HG03469 (cell line): ENCODE measurements around the gene FMN2.
"Not testable (repeated sequence)": the region's sequence is repeated elsewhere in the genome, so short reads cannot be mapped to it uniquely, and the experiment has no call there.

Source experiments
- ATAC-seq: cut with Tn5 transposase; IDR thresholded peaks from one replicate; pipeline ENCODE4 v1.9.1; 2021; ENCODE audit warnings: mild to moderate bottlenecking, moderate library complexity, moderate number of reproducible peaks; ENCODE audit not compliant: unreplicated experiment

Gene FMN2

DNA sequence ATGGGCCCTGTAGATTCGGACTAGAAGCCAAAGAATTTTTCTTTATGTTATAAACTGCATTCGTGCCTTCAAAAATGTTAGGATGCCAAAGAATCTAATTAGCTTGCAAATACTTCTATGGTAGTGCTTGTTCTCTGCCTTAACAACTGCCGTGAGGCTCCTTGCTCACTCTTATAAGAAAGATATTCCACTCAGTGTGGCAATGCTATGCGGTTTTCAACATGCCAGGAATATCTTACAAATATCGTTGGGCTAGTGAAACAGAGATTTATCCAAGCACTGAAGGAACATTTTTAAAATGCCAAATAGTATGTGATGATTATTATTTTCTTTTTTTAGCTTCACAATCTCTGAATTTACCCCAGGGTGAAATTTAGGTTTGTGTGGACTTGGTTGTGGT lies 322.0 kb downstream of the FMN2 start:
- no peak for ATAC-seq

DNA sequence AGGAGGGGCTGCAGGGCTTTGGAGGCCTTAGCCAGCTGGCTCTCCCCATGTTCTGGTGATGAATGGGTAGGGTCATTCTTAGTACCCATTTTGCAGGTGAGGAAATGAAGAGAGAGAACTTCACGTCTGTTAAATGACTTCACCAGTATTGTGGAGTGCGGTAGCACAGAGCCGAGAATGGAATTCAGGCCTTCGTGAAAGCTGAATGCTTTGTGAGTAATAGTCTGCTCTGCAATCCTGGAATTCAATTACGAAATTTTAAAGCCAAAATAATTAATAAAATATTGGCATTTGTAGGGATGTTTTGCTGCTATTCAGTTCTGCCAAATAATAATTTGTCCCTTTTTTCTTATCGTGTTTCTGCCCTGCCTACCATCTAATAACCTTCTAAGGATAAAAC lies 322.6 kb downstream of the FMN2 start:
- no peak for ATAC-seq

DNA sequence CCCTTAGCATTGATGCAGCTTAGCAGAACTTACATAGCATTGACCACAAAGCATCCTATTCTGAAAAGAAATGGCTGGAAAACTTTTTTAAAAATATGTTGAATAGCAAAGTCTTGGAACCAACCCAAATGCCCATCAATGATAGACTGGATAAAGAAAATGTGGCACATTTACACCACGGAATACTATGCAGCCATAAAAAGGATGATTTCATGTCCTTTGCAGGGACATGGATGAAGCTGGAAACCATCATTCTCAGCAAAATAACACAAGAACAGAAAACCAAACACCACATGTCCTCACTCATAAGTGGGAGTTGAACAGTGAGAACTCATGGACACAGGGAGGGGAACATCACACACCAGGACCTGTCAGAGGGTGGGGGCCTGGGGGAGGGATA lies 323.3 kb downstream of the FMN2 start:
- not testable (repeated sequence) for ATAC-seq

DNA sequence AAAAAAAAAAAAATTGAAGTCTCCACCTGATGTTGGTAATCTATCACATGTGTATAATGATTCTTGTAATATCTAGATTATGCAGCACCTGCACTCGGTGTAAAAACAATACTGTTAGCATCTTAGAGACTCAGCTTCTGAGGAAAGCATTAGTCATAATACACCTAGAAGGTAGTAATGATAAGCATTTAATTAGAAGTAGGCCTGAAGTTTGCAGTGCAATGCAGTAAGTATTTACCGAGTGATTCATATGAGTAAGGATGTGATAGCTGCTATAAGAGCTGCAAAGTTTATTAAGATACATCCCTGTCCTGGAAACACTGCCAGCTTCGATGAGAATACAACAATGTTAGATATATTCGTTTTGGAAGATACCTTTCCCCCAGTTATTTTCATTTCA lies 323.8 kb downstream of the FMN2 start:
- ATAC-seq = no peak

DNA sequence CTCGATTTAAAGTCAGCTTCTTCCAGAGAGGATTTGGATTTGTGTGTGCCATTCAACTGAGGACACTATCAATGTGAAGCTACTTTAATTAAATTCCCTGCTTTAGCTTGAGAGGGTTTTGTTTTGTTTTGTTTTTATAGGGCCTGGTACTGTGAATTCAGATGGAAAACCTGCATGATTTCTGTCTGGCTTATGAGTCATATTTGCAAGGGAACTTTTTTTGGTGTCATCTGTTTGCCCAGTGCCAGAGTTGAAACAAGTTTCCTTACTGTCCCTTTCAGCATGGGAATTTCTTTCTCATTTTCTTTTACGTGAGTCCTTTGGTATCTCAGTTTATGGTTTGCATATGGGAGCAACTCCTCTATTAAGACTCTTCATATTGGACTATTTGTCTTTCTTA lies 325.6 kb downstream of the FMN2 start:
- ATAC-seq = no peak

DNA sequence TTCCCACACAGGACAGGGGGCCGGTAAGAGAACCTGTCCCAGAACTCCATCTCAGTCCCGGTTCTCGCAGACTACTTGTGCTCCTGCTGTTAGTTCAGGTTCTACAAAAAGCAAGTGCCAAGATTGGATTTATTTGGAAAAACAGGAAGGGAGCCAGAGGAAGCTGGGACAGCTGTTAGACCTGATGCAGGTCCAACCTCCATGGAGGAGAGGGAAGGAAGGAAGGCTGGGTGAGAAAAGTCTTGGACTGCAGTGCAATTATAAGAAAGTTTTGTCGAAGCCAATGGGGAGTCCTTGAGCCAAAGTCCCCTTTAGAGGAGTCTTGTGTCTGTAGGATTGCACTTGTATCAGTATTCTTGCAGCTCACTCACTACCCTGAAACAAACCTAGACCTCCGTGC lies 329.1 kb downstream of the FMN2 start:
- no peak for ATAC-seq

DNA sequence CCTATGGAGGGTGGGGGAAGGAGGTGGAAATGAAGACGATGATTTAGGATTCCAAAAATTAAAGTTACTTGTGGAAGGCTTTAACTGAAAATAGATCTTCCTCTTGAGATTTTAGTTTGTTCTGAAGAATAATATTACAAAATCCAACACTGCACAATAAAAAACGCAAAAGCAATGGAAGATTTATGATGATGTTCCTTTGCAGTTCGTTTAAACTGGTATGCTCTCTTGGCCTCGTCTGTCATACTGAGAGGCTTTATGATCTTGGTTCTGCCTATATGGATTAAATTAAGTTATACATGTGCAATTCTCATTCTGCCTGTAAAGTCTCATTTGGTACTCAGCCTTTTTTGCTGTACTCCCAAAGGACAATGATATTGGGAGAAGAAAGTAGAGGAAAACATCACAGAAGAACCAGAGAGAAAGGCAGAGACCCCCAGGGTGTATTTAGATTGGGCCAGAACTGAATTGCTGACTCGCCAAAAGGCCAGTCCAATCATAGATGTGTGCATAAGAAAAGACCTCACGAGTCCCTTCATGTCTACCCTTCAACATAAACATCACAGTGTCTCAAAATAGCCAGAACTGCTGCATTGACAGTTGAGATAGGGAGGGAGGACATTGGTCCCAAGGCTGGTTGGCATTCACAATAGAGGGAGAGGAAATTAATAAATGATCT lies 331.7 kb downstream of the FMN2 start:
- ATAC-seq = no peak

DNA sequence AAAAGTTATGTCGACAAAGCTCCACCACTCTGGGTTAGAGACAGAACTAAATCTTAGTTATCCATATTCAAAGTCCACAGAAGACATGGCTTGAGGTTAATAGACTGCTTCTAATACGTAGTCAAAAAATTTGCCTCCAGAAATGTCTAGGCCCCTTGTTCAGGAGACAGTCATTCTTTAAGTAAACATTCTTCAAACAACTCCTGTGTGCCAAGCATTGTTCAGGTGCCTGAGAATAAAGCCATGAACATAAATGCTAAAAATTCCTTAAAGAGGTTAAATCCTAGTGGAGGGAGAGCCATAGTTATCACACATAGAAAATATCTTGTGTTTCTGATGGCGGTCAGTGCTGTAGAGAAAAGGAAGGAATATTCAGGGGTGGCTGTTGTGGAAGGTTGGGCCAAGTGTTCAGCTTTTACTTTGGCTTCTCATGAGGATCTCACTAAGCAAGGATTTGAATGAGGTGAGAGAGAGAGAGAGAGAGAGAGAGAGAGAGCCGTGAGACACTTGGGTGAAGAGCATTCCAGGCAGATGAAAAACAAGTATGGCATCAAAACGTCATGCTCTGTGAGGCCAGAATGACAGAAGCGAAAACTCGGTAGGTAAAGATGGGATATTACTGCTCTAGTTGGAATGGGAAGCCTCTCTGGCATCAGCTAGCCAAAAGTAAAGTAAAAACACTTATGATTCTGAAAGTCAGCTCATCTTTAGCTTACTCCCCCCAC lies 333.2 kb downstream of the FMN2 start:
- no peak for ATAC-seq

DNA sequence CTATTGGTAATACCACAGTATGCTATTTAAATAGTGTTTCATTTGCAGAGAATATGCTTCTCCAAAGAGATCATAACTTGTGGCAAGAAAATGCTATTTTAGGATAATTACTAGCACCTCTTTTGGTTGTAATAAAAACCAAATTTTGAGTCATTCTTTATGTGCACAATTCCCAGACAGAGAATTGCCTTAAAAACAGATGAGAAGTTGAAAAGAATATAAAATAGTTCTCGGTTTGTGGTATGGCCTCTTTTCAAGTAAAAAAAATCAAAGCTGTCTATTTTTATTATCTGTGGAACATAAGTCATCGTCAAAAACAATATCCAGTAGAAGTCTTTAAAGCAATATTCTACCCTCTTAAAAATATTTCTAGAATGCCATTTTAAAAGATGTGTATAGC lies 334.4 kb downstream of the FMN2 start:
- ATAC-seq = no peak

DNA sequence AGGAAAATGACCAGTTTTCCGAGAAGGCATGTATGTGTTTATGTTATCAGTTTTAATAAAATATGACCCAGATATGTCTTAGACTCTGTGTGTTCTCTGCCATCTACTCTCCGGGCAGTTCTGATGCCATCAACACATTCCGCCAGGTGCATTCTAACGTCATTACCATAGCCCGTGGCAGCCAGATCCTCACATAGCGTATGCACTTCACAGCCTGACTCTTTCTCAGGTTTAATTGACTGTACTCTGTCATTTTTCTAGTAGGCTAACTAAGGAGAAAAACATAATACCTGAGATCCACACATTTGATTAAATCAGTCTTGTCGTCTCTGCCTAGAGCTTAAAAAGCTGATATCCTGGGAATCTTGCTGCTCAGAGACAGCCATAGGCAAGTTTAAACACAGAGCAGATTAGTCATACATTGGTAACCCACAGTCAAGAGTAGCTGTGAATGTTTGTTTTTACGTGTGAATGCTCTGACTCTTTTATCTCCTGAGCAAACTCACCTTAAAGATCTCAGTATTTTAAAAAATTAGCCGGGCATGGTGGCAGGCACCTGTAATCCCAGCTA lies 344.4 kb downstream of the FMN2 start:
- ATAC-seq = no peak

DNA sequence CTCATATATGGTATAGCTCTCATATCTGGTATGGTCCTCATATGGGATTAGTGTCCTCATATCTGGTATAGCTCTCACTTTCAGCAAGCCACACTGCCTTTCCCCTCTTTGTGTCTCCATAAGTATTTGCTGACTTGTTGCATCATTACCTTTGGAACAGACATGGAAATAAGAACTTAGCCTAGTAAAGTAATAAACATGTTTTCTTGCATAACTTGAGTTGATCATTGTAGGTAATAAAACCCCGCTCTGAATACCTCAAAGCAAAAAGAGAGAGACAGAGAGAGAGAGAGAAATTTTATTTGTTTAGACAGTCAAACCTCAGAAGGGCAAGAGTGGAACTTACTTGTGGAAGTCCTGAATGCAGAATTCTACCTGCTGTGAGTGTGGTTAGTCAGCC lies 350.0 kb downstream of the FMN2 start:
- ATAC-seq = no peak

DNA sequence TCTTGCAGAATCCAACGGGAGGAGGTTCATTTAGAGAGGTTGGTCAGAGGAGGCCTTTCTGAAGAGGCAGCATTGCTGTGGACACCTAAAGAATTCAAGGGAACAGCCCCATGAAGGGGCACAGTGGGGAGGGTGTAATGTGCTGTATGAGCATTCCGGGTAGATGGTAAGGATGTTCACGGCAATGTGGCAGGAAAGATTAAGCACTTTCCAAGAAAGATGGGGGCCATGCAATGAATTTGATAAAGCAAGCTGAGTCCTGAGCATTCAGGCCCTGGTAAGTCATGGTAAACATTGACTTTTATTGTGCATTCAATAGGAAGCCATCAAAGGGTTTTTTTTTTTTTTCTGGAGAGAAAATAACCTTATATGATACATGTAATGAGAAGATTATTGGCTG lies 353.7 kb downstream of the FMN2 start:
- no peak for ATAC-seq

DNA sequence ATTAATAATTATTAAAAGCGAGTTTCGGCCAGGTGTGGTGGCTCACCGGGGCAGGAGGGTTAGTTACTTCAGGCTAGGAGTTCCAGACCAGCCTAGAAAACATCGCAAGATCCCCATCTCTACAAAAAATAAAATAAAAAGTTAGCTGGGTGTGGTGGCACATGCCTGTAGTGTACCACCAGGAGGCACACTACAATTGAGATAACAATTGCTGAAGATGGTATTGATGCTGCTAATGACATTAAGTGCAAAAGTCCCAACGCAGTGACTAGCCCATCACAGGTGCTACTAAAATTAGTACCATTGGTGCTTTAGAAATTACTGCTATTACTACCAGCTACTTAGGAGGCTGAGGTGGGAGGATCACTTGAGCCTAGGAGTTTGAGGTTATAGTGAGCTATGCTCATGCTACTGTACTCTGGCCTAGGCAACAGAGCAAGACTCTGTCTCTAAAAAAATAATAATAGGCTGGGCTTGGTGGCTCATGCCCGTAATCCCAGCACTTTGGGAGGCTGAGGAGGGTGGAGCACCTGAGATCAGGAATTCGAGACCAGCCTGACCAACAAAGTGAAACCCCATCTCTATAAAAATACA lies 363.6 kb downstream of the FMN2 start:
- no peak for ATAC-seq

DNA sequence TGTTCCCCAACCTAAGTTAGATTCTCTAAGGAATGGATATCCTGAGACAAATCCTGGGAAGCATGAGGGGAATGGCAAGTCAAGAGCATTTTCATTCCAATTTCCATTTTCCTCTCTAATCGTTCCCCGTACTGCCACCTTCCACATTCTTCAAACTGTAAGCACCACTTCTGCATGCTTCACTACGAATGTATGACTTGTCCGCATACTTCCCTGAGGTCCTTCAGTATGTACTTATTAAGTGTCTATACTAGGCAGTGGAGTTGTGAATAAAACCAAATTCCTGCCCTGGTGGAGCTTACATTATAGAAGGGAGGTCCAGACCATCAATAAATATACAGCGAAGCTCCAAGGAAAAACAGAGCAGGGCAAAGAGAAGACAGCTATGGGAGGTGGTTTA lies 365.5 kb downstream of the FMN2 start:
- ATAC-seq = no peak

DNA sequence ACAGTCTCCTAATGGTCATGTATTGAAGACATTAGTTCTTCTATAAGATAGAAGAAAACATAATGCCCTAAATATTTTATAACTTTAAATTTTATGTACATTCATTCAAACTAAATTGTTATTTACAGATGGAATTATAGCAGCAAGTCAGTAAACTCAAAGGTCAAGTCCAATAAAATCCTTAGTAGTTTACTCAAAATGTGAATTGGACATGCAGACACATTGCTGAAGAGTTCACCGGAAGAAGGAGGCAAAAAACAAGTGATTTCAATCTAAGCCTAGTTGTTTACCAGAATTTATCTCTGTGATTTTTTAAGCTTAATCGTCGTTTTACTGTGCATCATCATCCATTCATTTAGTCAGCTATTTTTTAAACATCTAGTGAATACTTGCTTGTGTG lies 370.6 kb downstream of the FMN2 start:
- ATAC-seq = no peak

DNA sequence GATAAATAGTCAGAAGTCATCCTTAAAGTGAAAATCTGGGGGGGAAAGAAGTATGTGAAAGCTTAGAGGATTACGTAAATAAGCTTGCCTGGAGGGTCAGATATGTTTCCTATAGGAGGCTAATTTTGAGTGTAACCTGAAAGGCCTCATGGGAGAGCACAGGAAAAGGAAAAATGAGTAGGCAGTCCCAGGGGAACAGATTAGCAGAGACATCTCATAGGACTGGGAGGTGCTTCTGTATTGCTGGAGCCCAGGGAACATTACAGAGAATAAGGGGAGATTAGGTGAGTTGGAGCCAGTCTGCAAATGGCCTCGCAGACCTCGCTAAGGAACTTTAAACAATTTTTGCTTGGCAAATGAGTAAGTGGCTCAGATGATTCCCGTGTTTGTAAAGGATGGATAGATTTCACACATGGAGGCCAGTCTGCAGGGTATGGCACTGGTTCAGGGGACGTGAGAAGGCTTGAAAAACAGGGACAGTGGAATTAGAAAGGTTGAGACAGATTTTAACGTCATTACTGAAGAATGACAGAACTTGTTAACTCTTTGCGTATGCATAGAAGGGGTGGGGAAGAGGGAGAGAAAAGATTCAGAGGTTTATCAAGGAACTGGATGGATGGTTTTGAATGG lies 371.2 kb downstream of the FMN2 start:
- ATAC-seq = no peak

DNA sequence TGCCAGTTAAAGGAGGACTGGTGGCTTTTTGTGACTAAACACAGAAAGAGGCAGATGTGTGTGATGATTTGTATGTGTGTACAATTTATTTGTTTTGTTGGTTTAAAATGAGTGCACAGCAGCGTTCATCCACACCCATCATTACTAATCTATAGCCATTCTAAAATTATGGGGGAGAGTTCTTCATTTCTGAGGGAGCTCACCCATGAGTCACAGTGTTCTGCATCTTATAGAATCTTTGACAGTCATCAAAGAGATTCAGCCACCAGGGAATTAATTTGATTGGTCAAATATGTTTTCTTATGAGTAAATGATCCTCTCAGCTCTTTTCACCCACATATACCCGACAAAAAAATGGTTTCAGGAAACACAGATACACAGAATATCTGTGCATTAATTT lies 372.4 kb downstream of the FMN2 start:
- ATAC-seq = no peak

DNA sequence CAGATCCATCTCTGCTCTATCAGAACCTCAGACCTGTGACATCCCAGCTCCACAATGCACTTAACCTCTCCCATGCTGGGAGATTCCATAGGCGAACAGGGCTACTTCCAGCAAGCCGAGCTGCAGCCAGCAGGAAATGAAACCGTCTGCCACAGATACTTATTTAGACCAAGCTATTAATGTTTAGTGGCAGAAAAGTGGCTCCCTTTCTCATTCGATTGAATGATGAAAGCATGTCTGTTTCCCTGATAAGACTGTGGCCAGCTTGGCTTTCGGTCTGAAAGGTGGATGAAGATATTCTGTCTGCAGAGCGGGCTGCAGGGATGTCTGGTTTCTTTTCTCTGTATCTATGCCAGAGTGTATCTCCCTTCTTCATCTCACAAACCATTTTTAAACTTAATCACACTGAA lies 373.9 kb downstream of the FMN2 start:
- ATAC-seq = no peak

DNA sequence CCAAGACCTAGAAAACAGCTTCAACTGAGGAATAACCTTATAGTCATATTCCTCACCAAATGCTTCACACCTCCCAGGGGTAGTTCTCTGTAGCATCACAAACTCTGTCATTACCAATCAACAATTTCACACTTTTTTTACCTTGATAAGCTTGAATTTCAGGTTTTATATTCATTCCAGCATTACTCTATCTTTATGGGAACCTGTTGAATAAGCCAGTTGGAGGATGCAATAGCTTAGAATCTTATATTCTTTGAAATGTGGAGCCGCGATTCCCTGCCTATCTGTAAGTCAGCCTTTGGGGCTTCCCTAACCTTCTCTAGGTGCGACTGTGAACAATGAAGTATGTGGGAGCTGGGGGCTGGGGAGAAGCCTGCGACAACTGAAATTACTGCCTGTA lies 374.8 kb downstream of the FMN2 start:
- ATAC-seq = no peak

DNA sequence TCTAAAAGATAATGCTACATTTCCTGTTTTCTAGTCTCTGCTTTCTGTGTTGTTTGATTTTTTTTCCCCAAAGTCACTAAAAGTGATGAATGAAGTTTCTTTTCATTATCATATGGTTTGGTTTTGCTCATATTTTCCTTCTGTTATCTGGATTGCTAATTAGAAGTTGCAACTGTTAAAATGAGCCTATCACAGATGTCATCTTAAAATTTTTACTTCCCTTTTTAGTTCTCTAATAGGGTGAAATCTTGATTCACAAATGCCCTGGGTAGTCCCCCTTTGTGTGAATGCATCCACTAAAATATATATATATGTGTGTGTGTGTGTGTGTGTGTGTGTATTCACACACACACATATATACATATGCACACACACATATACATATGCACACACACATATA lies 376.2 kb downstream of the FMN2 start:
- ATAC-seq = no peak

DNA sequence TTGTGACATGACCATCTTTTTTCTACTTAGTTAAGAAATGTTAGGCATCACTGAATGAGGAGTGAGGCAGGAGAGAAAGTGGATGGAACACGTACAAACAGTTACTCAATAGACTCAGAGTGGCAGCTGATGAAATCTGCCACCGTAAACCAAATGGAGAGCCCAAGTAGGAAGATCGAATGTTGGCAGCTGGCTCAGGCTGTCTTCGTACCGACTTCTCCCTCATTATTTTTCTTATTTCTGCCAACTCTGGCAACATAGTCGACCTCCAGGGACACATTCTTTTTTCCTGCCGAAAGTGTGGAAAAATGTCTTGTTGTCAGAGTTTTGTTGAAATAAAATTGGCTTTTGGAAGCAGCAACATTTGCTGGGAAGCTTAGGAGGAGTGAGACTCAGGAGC lies 377.0 kb downstream of the FMN2 start:
- no peak for ATAC-seq
